GM06990 (cell line): ENCODE results near the gene SLC22A31.
"Not testable (repeated sequence)": the region's sequence is repeated elsewhere in the genome, so short reads cannot be mapped to it uniquely, and the experiment has no call there.

Experiments
- DNase-seq: peaks from one replicate; pipeline ENCODE4 v3.0.0-alpha.2; 2011; ENCODE audit not compliant: insufficient read length; ENCODE audit errors: extremely low read depth
- H3K27me3 ChIP-seq: replicated peaks from 2 replicates; pipeline ENCODE4 v1.6.0; 2011; ENCODE audit warnings: low read length; ENCODE audit not compliant: control insufficient read depth, insufficient read depth
- H3K36me3 ChIP-seq: 2 replicates; pipeline ENCODE4 v1.5.1; 2011; ENCODE audit warnings: low read length; ENCODE audit not compliant: control insufficient read depth, insufficient read depth
- H3K4me3 ChIP-seq: replicated peaks from 2 replicates; pipeline ENCODE4 v1.5.1; 2011; ENCODE audit warnings: low read depth, mild to moderate bottlenecking, control low read depth, low read length
- CTCF ChIP-seq: IDR thresholded peaks from 2 replicates; pipeline ENCODE4 v1.5.1; 2011; ENCODE audit warnings: low read length, control low read depth, mild to moderate bottlenecking, inconsistent platforms; ENCODE audit not compliant: insufficient read depth, poor library complexity, severe bottlenecking

Gene SLC22A31

GRCh38 chr16:89244754-89245153, 44.4 kb upstream of the SLC22A31 start:
- H3K27me3 ChIP-seq = no peaks in the 10 kb centered on the region

GRCh38 chr16:89244264-89244663, 43.9 kb upstream of the SLC22A31 start:
- not testable (repeated sequence) for DNase-seq, H3K4me3 ChIP-seq, H3K36me3 ChIP-seq, H3K27me3 ChIP-seq

More at GRCh38 chr16:89244754-89245153, 44.4 kb upstream of the SLC22A31 start:
- no peak for DNase-seq
- no peak overlapping the region for H3K4me3 ChIP-seq
- no peaks in the 10 kb centered on the region for H3K36me3 ChIP-seq
- no peak for TF ChIP-seq CTCF

- no peaks in the 10 kb centered on the region for H3K36me3 ChIP-seq
- TF ChIP-seq CTCF = no peak
- DNase-seq = no peak
Observed at GRCh38 chr16:89243664-89244063, 43.3 kb upstream of the SLC22A31 start.

GRCh38 chr16:89242795-89243200, 42.5 kb upstream of the SLC22A31 start:
- Histone ChIP-seq H3K4me3 (no peak overlapping the region), H3K36me3 (no peaks in the 10 kb centered on the region), H3K27me3 (no peaks in the 10 kb centered on the region)
- no peak for TF ChIP-seq CTCF
- DNase-seq = no peak

More at GRCh38 chr16:89243664-89244063, 43.3 kb upstream of the SLC22A31 start:
- H3K4me3 ChIP-seq = no peak overlapping the region
- H3K27me3 ChIP-seq = no peaks in the 10 kb centered on the region

GRCh38 chr16:89241187-89242007, 41.1 kb upstream of the SLC22A31 start:
- Histone ChIP-seq H3K36me3 (no peaks in the 10 kb centered on the region), H3K27me3 (no peaks in the 10 kb centered on the region), H3K4me3 (peak overlapping the region; percentile 93)
- TF ChIP-seq CTCF = no peak
- peak; percentile 92 for DNase-seq

GRCh38 chr16:89237733-89238132, 37.4 kb upstream of the SLC22A31 start:
- TF ChIP-seq CTCF = no peak

More at GRCh38 chr16:89237733-89238132, 37.4 kb upstream of the SLC22A31 start:
- DNase-seq = no peak
- Histone ChIP-seq H3K27me3 (no peaks in the 10 kb centered on the region), H3K36me3 (peaks cover 3% of the 10 kb centered on the region), H3K4me3 (no peak overlapping the region)
